ENCODE measurements around the gene ABCC6.
"Not testable (repeated sequence)": the region's sequence is repeated elsewhere in the genome, so short reads cannot be mapped to it uniquely, and the experiment has no call there.

Gene ABCC6

GRCh38 chr16:16188827-16189226 lies 34.5 kb downstream of the ABCC6 start:
- no peak for DNase-seq

GRCh38 chr16:16186820-16187219 lies 36.5 kb downstream of the ABCC6 start:
- DNase-seq: no peak

- DNase-seq: no peak
Observed at GRCh38 chr16:16185095-16185494, 38.2 kb downstream of the ABCC6 start.

GRCh38 chr16:16184594-16184993 lies 38.7 kb downstream of the ABCC6 start:
- no peak for DNase-seq

- no peak for DNase-seq
Observed at GRCh38 chr16:16183562-16183961, 39.7 kb downstream of the ABCC6 start.

- no peak for DNase-seq
Observed at GRCh38 chr16:16182918-16183317, 40.4 kb downstream of the ABCC6 start.

- not testable (repeated sequence) for DNase-seq
Observed at GRCh38 chr16:16181748-16182147, 41.5 kb downstream of the ABCC6 start.

- no peak for DNase-seq
Observed at GRCh38 chr16:16178455-16179162, 44.7 kb downstream of the ABCC6 start.

GRCh38 chr16:16176328-16176727 lies 47.0 kb downstream of the ABCC6 start:
- DNase-seq: no peak

GRCh38 chr16:16175296-16175695 lies 48.0 kb downstream of the ABCC6 start:
- no peak for DNase-seq

GRCh38 chr16:16172991-16173390 lies 50.3 kb downstream of the ABCC6 start:
- no peak for DNase-seq

- DNase-seq: no peak
Observed at GRCh38 chr16:16171332-16171919, 51.9 kb downstream of the ABCC6 start.

- DNase-seq: no peak
Observed at GRCh38 chr16:16169615-16170014, 53.7 kb downstream of the ABCC6 start.

- no peak for DNase-seq
Observed at GRCh38 chr16:16168431-16168830, 54.9 kb downstream of the ABCC6 start.

- no peak for DNase-seq
Observed at GRCh38 chr16:16167927-16168326, 55.4 kb downstream of the ABCC6 start.

GRCh38 chr16:16166949-16167348 lies 56.3 kb downstream of the ABCC6 start:
- no peak for DNase-seq

GRCh38 chr16:16166085-16166484 lies 57.2 kb downstream of the ABCC6 start:
- no peak for DNase-seq

GRCh38 chr16:16164243-16164642 lies 59.1 kb downstream of the ABCC6 start:
- no peak for DNase-seq

GRCh38 chr16:16163571-16163970 lies 59.7 kb downstream of the ABCC6 start:
- DNase-seq: no peak

- DNase-seq: no peak
Observed at GRCh38 chr16:16163109-16163508, 60.2 kb downstream of the ABCC6 start.

- DNase-seq: no peak
Observed at GRCh38 chr16:16162591-16162990, 60.7 kb downstream of the ABCC6 start.

GRCh38 chr16:16161840-16162239 lies 61.5 kb downstream of the ABCC6 start:
- DNase-seq: not testable (repeated sequence)

- DNase-seq: no peak
Observed at GRCh38 chr16:16161319-16161718, 62.0 kb downstream of the ABCC6 start.

GRCh38 chr16:16159662-16160061 lies 63.6 kb downstream of the ABCC6 start:
- DNase-seq: no peak

All from CD4-positive, alpha-beta T cell treated with Interleukin-15 for 1 hour (primary cell).